Endodermal cell (in vitro differentiated cells): ENCODE measurements around the gene RAP2A. TPM values are rescaled to one million over a fixed set of nuclear protein-coding genes. Genes with fewer than 3 reads are reported as not detected.

Source experiments
- DNase-seq: peaks from one replicate; pipeline ENCODE4 v3.0.0-alpha.2; 2017
- H3K27ac ChIP-seq: 2 replicates; pipeline ENCODE4 v1.5.1; 2013; ENCODE audit warnings: mild to moderate bottlenecking, low read depth, low read length, moderate library complexity
- H3K27me3 ChIP-seq: 2 replicates; pipeline ENCODE4 v1.6.1; 2013; ENCODE audit warnings: mild to moderate bottlenecking, low read length, moderate library complexity; ENCODE audit not compliant: insufficient read depth, control insufficient read depth, poor library complexity, severe bottlenecking
- H3K36me3 ChIP-seq: 2 replicates; pipeline ENCODE4 v1.7.0; 2013; ENCODE audit warnings: mild to moderate bottlenecking, low read length, moderate library complexity; ENCODE audit not compliant: control insufficient read depth, insufficient read depth
- H3K4me1 ChIP-seq: one replicate; pipeline ENCODE4 v1.7.0; 2013; ENCODE audit warnings: low read length; ENCODE audit not compliant: control insufficient read depth, insufficient read depth
- H3K4me3 ChIP-seq: 2 replicates; pipeline ENCODE4 v1.5.1; 2013; ENCODE audit warnings: mild to moderate bottlenecking, low read length, moderate library complexity
- H3K9ac ChIP-seq: 2 replicates; pipeline ENCODE4 v1.6.1; 2013; ENCODE audit warnings: mild to moderate bottlenecking, low read length, moderate library complexity; ENCODE audit not compliant: poor library complexity, severe bottlenecking; ENCODE audit errors: extremely low read depth
- H3K9me3 ChIP-seq: 2 replicates; pipeline ENCODE4 v1.6.1; 2013; ENCODE audit warnings: mild to moderate bottlenecking, low read length, moderate library complexity; ENCODE audit not compliant: control insufficient read depth
- H3K27ac Mint-ChIP-seq: 2 replicates; pipeline ENCODE4 v1.8.0; 2020; ENCODE audit warnings: mixed read lengths
- H3K27me3 Mint-ChIP-seq: 2 replicates; pipeline ENCODE4 v1.8.0; 2021; ENCODE audit warnings: mild to moderate bottlenecking, mixed read lengths; ENCODE audit not compliant: insufficient read depth
- H3K36me3 Mint-ChIP-seq: 2 replicates; pipeline ENCODE4 v1.8.0; 2020; ENCODE audit warnings: low read depth, mixed read lengths
- H3K4me1 Mint-ChIP-seq: 2 replicates; pipeline ENCODE4 v1.8.0; 2020; ENCODE audit warnings: mixed read lengths
- H3K4me3 Mint-ChIP-seq: 2 replicates; pipeline ENCODE4 v1.8.0; 2020; ENCODE audit warnings: mild to moderate bottlenecking, moderate library complexity, mixed read lengths
- H3K9me3 Mint-ChIP-seq: 2 replicates; pipeline ENCODE4 v1.8.0; 2020; ENCODE audit warnings: mild to moderate bottlenecking, mixed read lengths
- WGBS, 2 experiments: methylation state at CpG; one replicate each; pipeline versions ENCODE4 v1.1.5 to v1.1.7; 2013; ENCODE audit warnings: missing lambda C conversion rate in 2 of 2, mixed read lengths in 1 of 2; ENCODE audit not compliant: insufficient coverage in 1 of 2, insufficient read length in 1 of 2; 5-methylcytosine and 5-hydroxymethylcytosine counted together
- total RNA-seq, 2 donors: library from RNA; stranded (reverse); fragmentation: NEBNext Ultra II Directional in 1 of 2; extraction: Animal tissue kit (Norgen Biotek cat#: 25700) in 1 of 2; gene quantifications; 2 replicates in 1 of 2; 3 replicates in 1 of 2; pipeline ENCODE4 v1.2.1, GENCODE V29; 2021
- TF ChIP-seq, protein P1 (sequence below): fragments of 200-600 bp; sonication (generic); conservative IDR thresholded peaks from 2 replicates; pipeline ENCODE4 v1.5.0; 2021; ENCODE audit warnings: antibody characterized with exemption, mild to moderate bottlenecking

RAP2A gene
- total RNA-seq, 2 donors from 2014 or later, result 76.7 to 83.9 TPM

GRCh38 chr13:97471711-97472110 lies 37.7 kb downstream of the RAP2A start:
- Histone ChIP-seq H3K36me3 (peaks cover 12% of the 10 kb centered on the region), H3K4me3 (no peak overlapping the region), H3K4me1 (peaks cover under 1% of the 10 kb centered on the region), H3K9me3 (no peaks in the 10 kb centered on the region), H3K27ac (no peak overlapping the region), H3K9ac (no peak overlapping the region), H3K27me3 (no peaks in the 10 kb centered on the region)
- Mint-ChIP-seq H3K4me3 (no peak overlapping the region), H3K36me3 (peaks cover 13% of the 10 kb centered on the region), H3K4me1 (peaks cover 5% of the 10 kb centered on the region), H3K27me3 (no peaks in the 10 kb centered on the region), H3K9me3 (no peaks in the 10 kb centered on the region), H3K27ac (no peak overlapping the region)
- DNase-seq, result no peak
- 63 to 85% methylated on average over 1 of the region's 1 CpG for WGBS, 2 experiments
- TF ChIP-seq, protein P1, sequence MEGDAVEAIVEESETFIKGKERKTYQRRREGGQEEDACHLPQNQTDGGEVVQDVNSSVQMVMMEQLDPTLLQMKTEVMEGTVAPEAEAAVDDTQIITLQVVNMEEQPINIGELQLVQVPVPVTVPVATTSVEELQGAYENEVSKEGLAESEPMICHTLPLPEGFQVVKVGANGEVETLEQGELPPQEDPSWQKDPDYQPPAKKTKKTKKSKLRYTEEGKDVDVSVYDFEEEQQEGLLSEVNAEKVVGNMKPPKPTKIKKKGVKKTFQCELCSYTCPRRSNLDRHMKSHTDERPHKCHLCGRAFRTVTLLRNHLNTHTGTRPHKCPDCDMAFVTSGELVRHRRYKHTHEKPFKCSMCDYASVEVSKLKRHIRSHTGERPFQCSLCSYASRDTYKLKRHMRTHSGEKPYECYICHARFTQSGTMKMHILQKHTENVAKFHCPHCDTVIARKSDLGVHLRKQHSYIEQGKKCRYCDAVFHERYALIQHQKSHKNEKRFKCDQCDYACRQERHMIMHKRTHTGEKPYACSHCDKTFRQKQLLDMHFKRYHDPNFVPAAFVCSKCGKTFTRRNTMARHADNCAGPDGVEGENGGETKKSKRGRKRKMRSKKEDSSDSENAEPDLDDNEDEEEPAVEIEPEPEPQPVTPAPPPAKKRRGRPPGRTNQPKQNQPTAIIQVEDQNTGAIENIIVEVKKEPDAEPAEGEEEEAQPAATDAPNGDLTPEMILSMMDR, result no peak

- 91 to 95% methylated on average over 4 to 6 of the region's 6 CpGs for WGBS, 2 experiments
Measured at GRCh38 chr13:97474349-97474980, 40.5 kb downstream of the RAP2A start.

GRCh38 chr13:97475011-97475410 lies 41.0 kb downstream of the RAP2A start:
- no peak overlapping the region for H3K9ac ChIP-seq
- no peaks in the 10 kb centered on the region for H3K9me3 ChIP-seq
- Mint-ChIP-seq H3K27me3 (no peaks in the 10 kb centered on the region), H3K4me3 (no peak overlapping the region), H3K4me1 (peaks cover 16% of the 10 kb centered on the region), H3K27ac (no peak overlapping the region), H3K36me3 (peaks cover 1% of the 10 kb centered on the region), H3K9me3 (no peaks in the 10 kb centered on the region)
- peaks cover 6% of the 10 kb centered on the region for H3K4me1 ChIP-seq
- no peaks in the 10 kb centered on the region for H3K36me3 ChIP-seq
- TF ChIP-seq, protein P1, result no peak
- WGBS, 2 experiments, result 94% methylated on average over 3 to 4 of the region's 4 CpGs
- H3K27ac ChIP-seq, result no peak overlapping the region
- no peak for DNase-seq
- no peak overlapping the region for H3K4me3 ChIP-seq
- H3K27me3 ChIP-seq, result no peaks in the 10 kb centered on the region

More at GRCh38 chr13:97474349-97474980, 40.5 kb downstream of the RAP2A start:
- peaks cover 12% of the 10 kb centered on the region for H3K4me1 Mint-ChIP-seq
- Histone ChIP-seq H3K27me3 (no peaks in the 10 kb centered on the region), H3K36me3 (no peaks in the 10 kb centered on the region), H3K9ac (no peak overlapping the region), H3K4me1 (peaks cover 6% of the 10 kb centered on the region), H3K27ac (no peak overlapping the region), H3K9me3 (no peaks in the 10 kb centered on the region), H3K4me3 (no peak overlapping the region)
- no peak overlapping the region for H3K27ac Mint-ChIP-seq
- no peak for DNase-seq
- H3K9me3 Mint-ChIP-seq, result no peaks in the 10 kb centered on the region
- no peak overlapping the region for H3K4me3 Mint-ChIP-seq
- TF ChIP-seq, protein P1, result no peak
- H3K27me3 Mint-ChIP-seq, result no peaks in the 10 kb centered on the region
- H3K36me3 Mint-ChIP-seq, result peaks cover 3% of the 10 kb centered on the region
